AG04450 (cell line): ENCODE measurements around the gene CHRM5. TPM values are rescaled to one million over a fixed set of nuclear protein-coding genes. Genes with fewer than 3 reads are reported as not detected.
A peak's percentile ranks its signal among the peaks of the same experiment; 100 is the strongest.

Source experiments
- CTCF ChIA-PET: fragments of 300-600, 350-600 bp; formaldehyde crosslinking; extraction: SDS; loops from one replicate; lab custom pipeline; 2022; ENCODE audit warnings: antibody characterized with exemption, inconsistent platforms; lab: Charles Lee
- POLR2A ChIA-PET: fragments of 350-600 bp; formaldehyde crosslinking; extraction: SDS; loops from one replicate; lab custom pipeline; 2021; ENCODE audit warnings: antibody characterized with exemption, inconsistent platforms; lab: Yijun Ruan, JAX
- DNase-seq: peaks from one replicate; pipeline ENCODE4 v3.0.0-alpha.2; 2011; ENCODE audit warnings: low read depth, low spot score
- H3K27ac ChIP-seq: one replicate; pipeline ENCODE4 v1.5.1; 2012; ENCODE audit warnings: low read depth, low read length, control low read depth
- H3K27me3 ChIP-seq: one replicate; pipeline ENCODE4 v1.6.0; 2012; ENCODE audit warnings: low read length; ENCODE audit not compliant: control insufficient read depth, insufficient read depth
- H3K4me3 ChIP-seq: 2 replicates; pipeline ENCODE4 v1.5.1; 2011; ENCODE audit warnings: mild to moderate bottlenecking, low read depth, low read length, control low read depth
- H3K9me3 ChIP-seq: 2 replicates; pipeline ENCODE4 v1.5.1; 2012; ENCODE audit warnings: low read length; ENCODE audit not compliant: control insufficient read depth, insufficient read depth
- polyA plus RNA-seq: library from polyadenylated mRNA; depleted of rRNA; stranded (reverse); fragments of >200 nt; gene quantifications from 2 replicates; pipeline ENCODE4 v1.2.3, GENCODE V29; 2011
- TF ChIP-seq, protein P1 (sequence below): IDR thresholded peaks from 2 replicates; pipeline ENCODE4 v1.5.1; 2011; ENCODE audit warnings: low read depth, low read length, control low read depth, inconsistent platforms

The CHRM5 gene
- polyA plus RNA-seq, 1 experiment, result 0.02 TPM

DNA sequence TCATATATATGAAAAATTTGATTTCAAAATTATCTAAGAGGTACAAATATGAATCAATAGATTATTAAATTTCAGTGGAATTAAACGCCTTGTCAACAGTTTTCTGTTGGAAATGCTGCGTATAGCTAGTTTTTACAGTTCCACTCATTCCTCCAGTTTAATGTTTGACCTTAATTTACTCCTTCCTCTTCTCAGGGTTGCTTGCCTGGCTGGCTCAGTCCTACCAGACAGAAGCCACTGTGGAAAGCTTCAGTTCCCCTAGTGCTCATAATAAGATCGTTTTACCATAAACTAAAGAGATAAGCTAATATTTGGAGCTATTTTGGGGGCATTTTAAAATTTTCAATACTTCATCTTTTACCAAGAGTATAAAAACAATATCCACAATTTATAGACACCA is 110.6 kb downstream of the CHRM5 start:
- H3K4me3 ChIP-seq, result no peak overlapping the region
- no peaks in the 10 kb centered on the region for H3K9me3 ChIP-seq
- DNase-seq, result no peak
- ChIA-PET POLR2A (no interaction called here), CTCF (interaction anchor here (0.6 to 1.3 kb wide), 3 partner anchors 18 to 264 kb away, joined by 4 to 8 read pairs (median 6); partner anchors contain the start of gene NOP10)
- H3K27ac ChIP-seq, result no peak overlapping the region
- no peaks in the 10 kb centered on the region for H3K27me3 ChIP-seq
- TF ChIP-seq, protein P1, sequence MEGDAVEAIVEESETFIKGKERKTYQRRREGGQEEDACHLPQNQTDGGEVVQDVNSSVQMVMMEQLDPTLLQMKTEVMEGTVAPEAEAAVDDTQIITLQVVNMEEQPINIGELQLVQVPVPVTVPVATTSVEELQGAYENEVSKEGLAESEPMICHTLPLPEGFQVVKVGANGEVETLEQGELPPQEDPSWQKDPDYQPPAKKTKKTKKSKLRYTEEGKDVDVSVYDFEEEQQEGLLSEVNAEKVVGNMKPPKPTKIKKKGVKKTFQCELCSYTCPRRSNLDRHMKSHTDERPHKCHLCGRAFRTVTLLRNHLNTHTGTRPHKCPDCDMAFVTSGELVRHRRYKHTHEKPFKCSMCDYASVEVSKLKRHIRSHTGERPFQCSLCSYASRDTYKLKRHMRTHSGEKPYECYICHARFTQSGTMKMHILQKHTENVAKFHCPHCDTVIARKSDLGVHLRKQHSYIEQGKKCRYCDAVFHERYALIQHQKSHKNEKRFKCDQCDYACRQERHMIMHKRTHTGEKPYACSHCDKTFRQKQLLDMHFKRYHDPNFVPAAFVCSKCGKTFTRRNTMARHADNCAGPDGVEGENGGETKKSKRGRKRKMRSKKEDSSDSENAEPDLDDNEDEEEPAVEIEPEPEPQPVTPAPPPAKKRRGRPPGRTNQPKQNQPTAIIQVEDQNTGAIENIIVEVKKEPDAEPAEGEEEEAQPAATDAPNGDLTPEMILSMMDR, result no peak

DNA sequence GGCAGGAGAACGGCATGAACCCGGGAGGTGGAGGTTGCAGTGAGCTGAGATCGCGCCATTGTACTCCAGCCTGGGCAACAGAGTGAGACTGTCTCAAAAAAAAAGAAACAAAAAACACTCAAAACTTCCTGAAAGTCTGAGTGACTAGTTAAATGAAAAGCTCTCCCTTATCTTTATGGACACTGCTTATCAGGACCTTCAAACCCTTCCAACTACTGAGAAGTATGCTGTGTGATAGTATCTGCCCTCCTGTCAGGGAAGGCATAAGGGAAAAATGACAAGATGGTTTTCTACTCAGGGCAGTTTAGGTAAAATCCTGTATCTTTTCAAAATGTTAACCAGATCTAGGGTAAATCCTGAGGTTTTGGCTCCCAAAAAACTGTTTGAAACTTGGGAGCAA is 111.6 kb downstream of the CHRM5 start:
- ChIA-PET POLR2A (no interaction called here), CTCF (interaction anchor here (1.2 to 1.3 kb wide), 3 partner anchors 17 to 86 kb away, joined by 3 to 6 read pairs (median 4); no protein-coding TSS in a partner anchor)
- Histone ChIP-seq H3K27me3 (no peaks in the 10 kb centered on the region), H3K27ac (no peak overlapping the region), H3K4me3 (no peak overlapping the region), H3K9me3 (no peaks in the 10 kb centered on the region)
- TF ChIP-seq, protein P1, result no peak
- DNase-seq, result no peak

DNA sequence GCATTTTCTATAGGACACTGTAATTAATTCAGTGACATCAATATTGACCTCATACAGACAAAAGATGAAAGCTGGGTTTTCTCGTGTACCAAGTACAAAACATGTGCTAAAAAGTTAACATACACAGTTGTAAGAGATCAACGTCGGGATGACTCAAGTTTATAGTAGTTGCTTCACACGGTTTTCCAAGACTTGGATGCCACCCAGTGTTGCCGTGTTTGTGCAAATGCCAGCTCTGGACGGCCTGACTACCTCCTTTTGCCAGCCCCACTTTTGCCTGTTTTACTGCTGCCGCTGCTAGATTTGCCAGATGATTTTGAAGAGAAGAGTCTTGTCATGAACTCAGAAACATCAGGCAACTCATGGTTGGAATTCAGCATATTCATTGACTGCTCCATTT is 115.8 kb downstream of the CHRM5 start:
- TF ChIP-seq, protein P1, result no peak
- ChIA-PET CTCF (interaction anchor here (1.0 to 1.2 kb wide), 2 partner anchors 21 to 26 kb away, joined by 3 to 8 read pairs; no protein-coding TSS in a partner anchor), POLR2A (interaction anchor here (0.9 kb wide), 1 partner anchor 126 kb away, joined by 5 read pairs; the partner anchor contains the start of gene KATNBL1)

DNA sequence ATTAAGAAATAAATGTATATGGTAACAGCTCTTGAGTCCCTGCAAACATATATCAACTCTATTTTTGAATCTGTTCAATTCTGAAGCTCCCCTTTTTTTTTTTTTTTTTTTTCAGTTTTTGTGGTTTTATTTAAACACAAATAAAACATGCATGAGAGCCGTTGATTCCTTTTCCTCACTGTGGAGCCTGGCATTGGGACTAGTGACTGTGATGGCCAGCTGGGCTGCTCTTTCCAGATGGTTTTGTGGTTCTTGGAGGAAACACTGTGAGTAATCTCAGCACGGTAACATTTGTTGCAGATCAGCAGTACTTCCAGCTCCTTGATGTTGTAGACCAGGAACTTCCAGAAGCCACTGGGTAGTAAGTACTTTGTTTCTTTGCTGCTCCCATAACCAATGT is 117.4 kb downstream of the CHRM5 start:
- POLR2A ChIA-PET, result interaction anchor here (0.6 to 0.9 kb wide), 4 partner anchors 16 to 1588 kb away, joined by 3 to 6 read pairs (median 4); partner anchors contain the start of genes EMC7 and PGBD4

More for the DNA sequence above, 115.8 kb downstream of the CHRM5 start:
- H3K9me3 ChIP-seq, result no peaks in the 10 kb centered on the region
- H3K4me3 ChIP-seq, result no peak overlapping the region
- H3K27ac ChIP-seq, result no peak overlapping the region
- DNase-seq, result peak; percentile 52
- no peaks in the 10 kb centered on the region for H3K27me3 ChIP-seq

DNA sequence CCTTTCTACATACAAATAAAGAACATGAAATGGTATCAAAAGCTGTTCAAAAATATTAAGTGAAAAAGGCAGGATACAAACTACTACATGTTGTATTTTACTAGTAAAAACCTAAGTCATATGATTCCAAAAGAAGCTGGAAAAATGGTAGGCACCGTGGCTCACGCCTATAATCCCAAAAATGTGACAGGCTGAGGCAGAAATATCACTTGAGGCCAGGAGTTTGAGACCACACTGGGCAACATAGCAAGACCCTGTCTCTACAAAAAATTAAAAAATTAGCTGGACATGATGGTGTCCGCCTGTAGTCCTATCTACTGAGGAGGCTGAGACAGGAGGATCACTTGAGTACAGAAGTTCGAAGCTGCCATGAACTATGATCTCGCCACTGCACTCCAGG is 131.6 kb downstream of the CHRM5 start:
- TF ChIP-seq, protein P1, result no peak

More for the DNA sequence above, 117.4 kb downstream of the CHRM5 start:
- TF ChIP-seq, protein P1, result no peak
- Histone ChIP-seq H3K9me3 (no peaks in the 10 kb centered on the region), H3K4me3 (no peak overlapping the region), H3K27me3 (no peaks in the 10 kb centered on the region), H3K27ac (no peak overlapping the region)
- CTCF ChIA-PET, result interaction anchor here (0.6 to 1.3 kb wide), 4 partner anchors 10 to 124 kb away, joined by 3 to 9 read pairs (median 4); partner anchors contain the start of gene KATNBL1
- peak; percentile 16 for DNase-seq

More for the DNA sequence above, 131.6 kb downstream of the CHRM5 start:
- no peak overlapping the region for H3K27ac ChIP-seq
- POLR2A ChIA-PET, result no interaction called here
- H3K9me3 ChIP-seq, result no peaks in the 10 kb centered on the region; the same call in 1 of the 2 replicates
- H3K27me3 ChIP-seq, result no peaks in the 10 kb centered on the region
- no peak overlapping the region for H3K4me3 ChIP-seq
- CTCF ChIA-PET, result interaction anchor here (1.0 to 3.7 kb wide), 3 partner anchors 10 to 110 kb away, joined by 3 to 18 read pairs (median 4); partner anchors contain the start of gene KATNBL1
- DNase-seq, result no peak
